HK-2 (cell line): Measurements from ENCODE around the gene DPP6.
"Not testable (repeated sequence)": the region's sequence is repeated elsewhere in the genome, so short reads cannot be mapped to it uniquely, and the experiment has no call there.

Source experiments
- DNase-seq: peaks from one replicate; pipeline ENCODE4 v3.0.0-alpha.2; 2018; ENCODE audit not compliant: unreplicated experiment

The DPP6 gene

DNA sequence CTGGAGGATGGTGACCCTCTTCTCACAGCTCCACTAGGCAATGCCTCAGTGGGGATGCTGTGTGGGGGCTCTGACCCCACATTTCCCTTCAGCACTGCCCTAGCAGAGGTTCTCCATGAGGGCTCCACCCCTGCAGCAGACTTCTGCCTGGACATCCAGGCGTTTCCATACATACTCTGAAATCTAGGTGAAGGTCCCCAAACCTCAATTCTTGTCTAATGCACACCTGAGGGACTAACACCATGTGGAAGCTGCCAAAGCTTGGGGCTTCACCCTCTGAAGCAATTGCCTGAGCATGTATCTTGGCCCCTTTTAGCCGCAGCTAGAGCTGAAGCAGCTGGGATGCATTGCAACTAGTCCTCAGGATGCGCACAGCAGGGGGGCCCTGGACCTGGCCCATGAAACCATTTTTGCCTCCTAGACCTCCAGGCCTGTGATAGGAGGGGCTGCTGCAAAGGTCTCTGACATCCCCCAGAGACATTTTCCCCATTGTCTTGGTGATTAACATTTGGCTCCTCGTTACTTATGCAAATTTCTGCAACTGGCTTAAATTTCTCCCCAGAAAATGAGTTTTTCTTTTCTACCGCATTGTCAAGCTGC is 882.3 kb downstream of the DPP6 start:
- not testable (repeated sequence) for DNase-seq

DNA sequence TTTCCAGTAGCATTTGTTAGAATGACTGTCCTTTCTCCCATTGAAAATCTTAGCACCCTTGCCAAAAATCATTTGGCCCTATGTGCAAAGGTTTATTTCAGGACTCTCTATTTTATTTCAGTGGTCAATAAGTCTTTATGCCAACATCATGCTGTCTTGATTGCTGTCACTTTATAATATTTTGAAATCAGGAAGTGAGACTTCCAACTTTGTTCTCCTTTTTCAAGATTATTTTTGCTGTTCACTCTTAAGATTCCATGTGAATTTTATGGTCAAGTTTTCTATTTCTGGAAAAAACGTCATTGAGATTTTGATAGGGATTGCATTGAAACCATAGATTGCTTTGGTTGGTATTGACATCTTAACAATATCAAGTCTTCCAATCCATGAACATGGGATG is 885.6 kb downstream of the DPP6 start:
- no peak for DNase-seq

DNA sequence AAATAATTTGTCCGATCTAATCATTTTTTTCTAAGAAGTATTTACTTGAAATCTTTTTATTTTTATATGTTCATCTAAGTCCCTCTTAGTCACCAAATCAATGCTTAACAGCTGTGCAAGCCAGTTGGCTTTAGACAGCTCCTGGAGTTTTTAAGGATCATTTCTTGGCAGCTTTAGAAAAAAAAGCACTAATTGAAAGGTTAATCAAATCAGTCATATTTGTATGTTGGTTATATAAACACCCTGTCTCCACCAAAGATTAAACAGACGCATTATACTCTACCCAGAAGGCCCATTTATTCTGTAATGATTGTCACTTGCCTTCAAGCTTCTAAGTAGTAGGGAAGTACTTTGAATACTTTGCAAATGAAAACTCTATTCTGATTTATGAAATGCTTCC is 890.5 kb downstream of the DPP6 start:
- no peak for DNase-seq
